ENCODE measurements around the gene PRKX. TPM values are rescaled to one million over a fixed set of nuclear protein-coding genes. Genes with fewer than 3 reads are reported as not detected.
"Not testable (repeated sequence)": the region's sequence is repeated elsewhere in the genome, so short reads cannot be mapped to it uniquely, and the experiment has no call there.

PRKX gene
- 10 to 100 TPM; 12.2 to 15.3 (median 14.1) TPM for polyA plus RNA-seq (ENCODE audit: insufficient read length in 3 of 3)

DNA sequence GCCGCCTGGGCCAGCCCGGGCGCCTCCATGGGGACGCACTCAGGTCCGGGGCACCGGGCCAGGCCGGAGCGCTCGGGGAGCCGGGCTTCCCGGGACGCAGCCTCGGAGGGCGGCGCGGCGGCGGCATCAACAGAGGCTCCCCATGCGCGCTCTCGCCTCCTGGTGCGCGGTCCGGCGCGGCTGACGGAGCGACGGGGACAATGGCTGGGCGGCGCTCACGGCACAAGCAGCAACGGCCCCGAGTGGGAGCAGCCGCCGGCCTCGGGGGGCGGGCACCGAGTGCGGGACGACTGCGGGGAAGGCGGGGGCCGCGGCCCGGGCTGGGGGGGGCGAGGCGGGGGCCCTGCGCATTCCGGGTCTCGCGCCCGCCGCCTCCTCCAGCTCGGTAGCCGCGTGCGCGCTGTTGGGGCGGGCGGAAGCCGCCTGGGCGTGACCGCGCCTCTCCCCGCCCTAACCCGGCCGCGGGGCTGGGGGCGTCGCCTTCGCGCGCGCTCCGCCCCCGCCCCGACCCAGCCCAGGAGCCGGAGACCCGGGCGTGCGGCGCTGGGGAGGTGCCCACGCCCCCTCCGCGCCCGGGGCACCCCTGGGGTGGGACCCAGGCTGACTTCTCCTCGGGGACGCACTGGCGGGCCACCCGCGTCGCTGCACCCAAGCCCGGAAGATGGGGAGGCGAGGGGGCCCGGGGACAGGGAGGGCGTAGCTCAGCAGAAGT is at the start of gene PRKX:
Gene PRKX (minus strand): TSS at position 425 of the 712 bp plus-strand sequence. CDS start 396 bp downstream, at position 29.
- DNase-seq (ENCODE audit: low read depth in 3 of 3, low spot score in 2 of 3), result no peak

- DNase-seq (ENCODE audit: low read depth in 3 of 3, low spot score in 2 of 3), result no peak
Observed at GRCh38 chrX:3763111-3763510, 49.7 kb upstream of the PRKX start.

GRCh38 chrX:3757510-3758025 is 44.1 kb upstream of the PRKX start:
- DNase-seq (ENCODE audit: low read depth in 3 of 3, low spot score in 2 of 3), result no peak

GRCh38 chrX:3748052-3748559 is 34.7 kb upstream of the PRKX start:
- DNase-seq (ENCODE audit: low read depth in 3 of 3, low spot score in 2 of 3), result no peak

DNA sequence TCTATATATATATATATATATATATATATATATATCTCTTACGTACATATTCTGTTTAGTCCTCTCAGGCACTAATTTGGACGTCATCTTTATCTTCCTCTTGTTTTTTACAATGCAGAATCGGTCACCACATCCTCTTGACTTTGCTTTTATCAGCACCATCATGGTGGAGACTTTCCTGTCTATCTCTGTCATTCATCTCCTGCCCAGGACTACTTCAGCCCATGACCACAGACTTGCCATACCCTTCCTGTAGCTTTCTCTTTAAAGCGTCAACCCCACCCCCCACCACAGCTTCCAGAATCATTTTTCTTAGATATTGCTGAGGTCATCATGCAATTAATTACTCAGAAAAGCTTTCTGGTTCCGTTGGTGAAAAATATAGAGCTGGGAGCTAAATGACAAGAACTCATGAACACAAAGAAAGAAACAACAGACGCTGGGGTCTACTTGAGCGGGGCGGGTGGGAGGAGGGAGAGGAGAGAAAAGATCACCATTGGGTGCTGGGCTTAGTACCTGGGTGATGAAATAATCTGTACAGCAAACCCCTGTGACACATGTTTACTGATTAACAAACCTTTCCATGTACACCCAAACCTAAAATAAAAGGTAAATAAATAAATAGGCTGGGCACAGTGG is 30.5 kb upstream of the PRKX start:
- no peak for DNase-seq (ENCODE audit: low read depth in 3 of 3, low spot score in 2 of 3)

GRCh38 chrX:3740946-3741345 is 27.5 kb upstream of the PRKX start:
- not testable (repeated sequence) for DNase-seq (ENCODE audit: low read depth in 3 of 3, low spot score in 2 of 3)

GRCh38 chrX:3738509-3738908 is 25.1 kb upstream of the PRKX start:
- DNase-seq (ENCODE audit: low read depth in 3 of 3, low spot score in 2 of 3), result no peak

- DNase-seq (ENCODE audit: low read depth in 3 of 3, low spot score in 2 of 3), result not testable (repeated sequence)
Observed at GRCh38 chrX:3736536-3736935, 23.1 kb upstream of the PRKX start.

GRCh38 chrX:3735891-3736290 is 22.4 kb upstream of the PRKX start:
- DNase-seq (ENCODE audit: low read depth in 3 of 3, low spot score in 2 of 3), result not testable (repeated sequence)

DNA sequence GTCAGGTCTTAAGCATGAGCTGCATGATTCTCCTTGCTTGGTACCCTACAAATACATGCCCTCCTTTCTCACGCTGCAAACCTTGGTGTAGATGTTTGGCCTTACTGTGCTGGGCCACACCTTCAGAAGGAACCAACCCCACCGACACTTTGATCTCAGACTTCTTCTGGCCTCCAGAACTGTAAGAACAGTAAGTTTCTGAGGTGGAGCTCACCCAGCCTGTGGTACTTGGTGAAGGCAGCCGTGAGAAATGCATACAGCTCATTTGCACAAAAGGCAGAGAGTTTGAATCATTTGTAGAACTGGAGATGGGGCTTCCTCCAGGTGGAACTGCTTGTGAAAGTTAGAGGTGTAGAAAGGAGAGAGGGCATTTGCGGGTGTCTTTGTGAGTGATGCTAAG is 21.0 kb upstream of the PRKX start:
- not testable (repeated sequence) for DNase-seq (ENCODE audit: low read depth in 3 of 3, low spot score in 2 of 3)

GRCh38 chrX:3733043-3733430 is 19.6 kb upstream of the PRKX start:
- DNase-seq (ENCODE audit: low read depth in 3 of 3, low spot score in 2 of 3), result no peak

DNA sequence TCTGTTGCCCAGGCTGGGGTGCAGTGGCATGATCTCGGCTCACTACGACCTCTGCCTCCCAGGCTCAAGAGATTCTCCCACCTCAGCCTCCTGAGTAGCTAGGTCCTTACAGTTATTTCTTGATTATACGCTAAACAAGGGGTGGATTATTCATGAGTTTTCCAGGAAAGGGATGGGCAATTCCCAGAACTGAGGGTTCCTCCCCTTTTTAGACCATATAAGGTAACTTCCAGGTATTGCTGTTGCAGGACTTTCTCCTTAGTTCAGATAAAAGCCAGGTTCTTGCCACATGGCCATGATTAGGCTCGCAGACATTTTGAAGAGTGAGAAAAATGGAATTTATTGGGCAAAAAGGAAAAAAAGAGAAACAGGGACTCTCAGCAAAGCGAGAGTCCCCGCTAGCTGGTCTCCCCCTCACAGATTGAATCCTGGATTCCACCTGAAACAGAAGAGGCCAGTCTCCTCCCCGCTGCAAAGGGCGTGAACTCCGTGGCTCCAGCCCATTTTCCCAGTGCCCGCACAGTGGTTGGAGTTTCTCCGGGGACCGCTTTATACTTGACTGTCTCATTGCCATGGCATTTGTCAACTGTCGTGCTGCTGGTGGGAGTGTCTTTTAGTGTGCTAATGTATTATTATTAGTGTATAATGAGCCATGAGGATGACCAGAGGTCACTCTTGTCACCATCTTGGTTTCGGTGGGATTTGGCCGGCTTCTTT is 19.0 kb upstream of the PRKX start:
- not testable (repeated sequence) for DNase-seq (ENCODE audit: low read depth in 3 of 3, low spot score in 2 of 3)

DNA sequence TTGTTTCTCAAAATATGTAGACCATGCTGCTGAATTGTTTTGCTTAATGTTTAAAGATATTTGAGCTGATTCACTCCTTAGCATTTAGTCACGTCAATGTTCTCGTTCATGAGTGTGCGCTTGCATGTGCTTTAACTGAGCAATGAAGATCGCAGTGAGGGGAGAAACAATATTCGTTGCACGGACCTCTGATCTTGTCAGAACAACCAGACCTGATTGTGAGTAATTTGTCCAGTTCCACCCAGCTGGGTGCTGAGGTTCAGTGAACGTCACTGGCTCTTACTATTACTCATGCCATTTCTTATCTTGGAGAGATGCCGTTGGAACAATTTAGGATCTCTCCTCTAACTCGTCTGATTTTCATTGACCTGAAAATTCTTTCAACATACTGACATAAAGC is 15.0 kb upstream of the PRKX start:
- no peak for DNase-seq (ENCODE audit: low read depth in 3 of 3, low spot score in 2 of 3)

DNA sequence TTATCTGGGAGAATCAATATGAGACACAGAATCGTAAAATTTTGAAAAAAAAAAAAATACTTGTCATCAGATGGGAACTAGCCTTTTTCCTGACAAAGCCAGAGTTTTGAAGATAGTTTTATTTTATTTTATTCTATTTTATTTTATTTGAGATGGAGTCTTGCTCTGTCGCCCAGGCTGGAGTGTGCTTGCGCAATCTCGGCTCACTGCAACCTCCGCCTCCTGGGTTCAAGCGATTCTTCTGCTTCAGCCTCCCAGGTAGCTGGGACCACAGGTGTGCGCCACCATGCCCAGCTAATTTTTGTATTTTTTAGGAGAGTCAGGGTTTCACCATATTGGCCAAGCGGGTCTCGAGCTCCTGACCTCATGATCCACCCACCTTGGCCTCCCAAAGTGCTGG is 10.0 kb upstream of the PRKX start:
- DNase-seq (ENCODE audit: low read depth in 3 of 3, low spot score in 2 of 3), result not testable (repeated sequence)

GRCh38 chrX:3717742-3718420 is 4.4 kb upstream of the PRKX start:
- no peak for DNase-seq (ENCODE audit: low read depth in 3 of 3, low spot score in 2 of 3)

GRCh38 chrX:3715921-3716320 is 2.5 kb upstream of the PRKX start:
- no peak for DNase-seq (ENCODE audit: low read depth in 3 of 3, low spot score in 2 of 3)

GRCh38 chrX:3714706-3715479 is 1.4 kb upstream of the PRKX start:
- not testable (repeated sequence) for DNase-seq (ENCODE audit: low read depth in 3 of 3, low spot score in 2 of 3)

GRCh38 chrX:3713937-3714434 is 537 bp upstream of the PRKX start:
- no peak for DNase-seq (ENCODE audit: low read depth in 3 of 3, low spot score in 2 of 3)

DNA sequence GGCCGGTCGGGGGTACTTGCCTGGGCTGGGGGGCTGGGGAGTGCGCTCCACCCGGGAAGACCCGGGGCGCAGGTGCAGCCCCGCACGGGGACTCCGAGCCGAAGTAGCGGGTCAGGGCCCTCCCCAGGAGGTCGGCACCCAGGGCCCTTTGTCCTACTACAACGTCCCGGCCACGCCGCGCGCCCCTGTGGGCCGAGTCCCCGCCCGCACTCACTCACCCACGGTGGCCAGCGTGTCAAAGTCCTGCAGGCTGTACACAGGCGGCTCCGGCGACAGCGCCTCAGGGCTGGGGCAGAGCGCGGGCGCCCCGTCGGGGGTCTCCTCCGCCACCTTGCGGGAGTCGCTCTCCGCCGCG is 602 bp downstream of the PRKX start:
- no peak for DNase-seq (ENCODE audit: low read depth in 3 of 3, low spot score in 2 of 3)

All from right renal cortex interstitium (tissue), 3 donors.